Testis (tissue), 2 donors: ENCODE results near the gene GAB2.

Source experiments
- CTCF ChIP-seq, 3 experiments: fragments of 450-650 bp in 2 of 3; fragments of 200-600 bp in 1 of 3; sonication (generic) in 1 of 3; IDR thresholded peaks; one replicate each; pipeline ENCODE4 v1.5.1; 2016 to 2019; ENCODE audit warnings: antibody characterized with exemption in 3 of 3, mild to moderate bottlenecking in 2 of 3, moderate library complexity in 1 of 3
- POLR2A ChIP-seq: fragments of 450-650 bp; IDR thresholded peaks from one replicate; pipeline ENCODE4 v1.6.1; 2017; ENCODE audit warnings: antibody characterized with exemption, mild to moderate bottlenecking, moderate library complexity

DNA sequence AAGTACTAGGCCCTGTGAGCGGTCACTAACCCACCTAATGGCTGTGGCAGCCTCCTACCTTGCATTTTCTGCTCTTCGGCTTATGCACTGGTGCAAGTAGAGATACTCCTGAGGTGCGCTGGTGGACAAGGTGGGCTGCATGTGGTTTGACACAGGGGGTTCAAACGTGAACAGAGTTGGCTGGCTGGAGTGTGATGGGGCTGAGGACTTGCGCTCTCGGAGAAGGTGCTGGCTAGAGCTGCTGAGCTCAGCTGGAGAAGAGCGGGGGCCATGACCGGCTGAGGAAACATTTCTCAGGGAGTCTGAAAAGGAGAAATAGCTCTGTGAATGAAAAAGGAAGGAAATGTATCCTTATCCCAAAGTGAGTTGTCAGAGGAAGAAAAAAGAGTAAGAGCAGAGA is 167.5 kb downstream of the GAB2 start:
- TF ChIP-seq CTCF (IDR thresholded peaks at IDR 0.05) (no peak), POLR2A (no peak)
